SK-N-MC (cell line): ENCODE data around the gene ELF4.

Source experiments
- DNase-seq: peaks from one replicate; pipeline ENCODE4 v3.0.0-alpha.2; 2011; ENCODE audit warnings: low read depth, low spot score
- H3K27ac ChIP-seq: fragments of 200-600 bp; sonication (generic); 2 replicates; pipeline ENCODE4 v1.5.1; 2016; ENCODE audit warnings: mixed run types
- H3K36me3 ChIP-seq: fragments of 200-600 bp; sonication (generic); 2 replicates; pipeline ENCODE4 v1.6.1; 2017; ENCODE audit warnings: antibody characterized with exemption, low read length, mixed read lengths; ENCODE audit not compliant: insufficient read depth
- H3K4me3 ChIP-seq: fragments of 200-600 bp; sonication (generic); 2 replicates; pipeline ENCODE4 v1.5.1; 2016
- H3K9ac ChIP-seq: fragments of 200-600 bp; sonication (generic); 2 replicates; pipeline ENCODE4 v1.8.0; 2017; ENCODE audit warnings: mixed run types, mixed read lengths; ENCODE audit not compliant: insufficient read length
- H3K9me3 ChIP-seq: fragments of 200-600 bp; sonication (generic); 2 replicates; pipeline ENCODE4 v1.6.1; 2017; ENCODE audit warnings: low read depth, mild to moderate bottlenecking, antibody characterized with exemption, low read length, moderate library complexity, mixed read lengths
- EZH2 ChIP-seq: fragments of 200-600 bp; sonication (generic); IDR thresholded peaks from one replicate; pipeline ENCODE4 v1.6.1; 2017; ENCODE audit warnings: antibody characterized with exemption
- FOXP2 ChIP-seq: optimal IDR thresholded peaks from 2 replicates; pipeline ENCODE3; 2011; ENCODE audit warnings: mild to moderate bottlenecking, moderate library complexity; ENCODE audit not compliant: insufficient read depth; ENCODE audit errors: extremely low read length, control extremely low read depth
- POLR2AphosphoS5 ChIP-seq: IDR thresholded peaks from 2 replicates; pipeline ENCODE4 v1.6.1; 2012; ENCODE audit warnings: mild to moderate bottlenecking, low read depth, low read length, borderline replicate concordance

The ELF4 gene

DNA sequence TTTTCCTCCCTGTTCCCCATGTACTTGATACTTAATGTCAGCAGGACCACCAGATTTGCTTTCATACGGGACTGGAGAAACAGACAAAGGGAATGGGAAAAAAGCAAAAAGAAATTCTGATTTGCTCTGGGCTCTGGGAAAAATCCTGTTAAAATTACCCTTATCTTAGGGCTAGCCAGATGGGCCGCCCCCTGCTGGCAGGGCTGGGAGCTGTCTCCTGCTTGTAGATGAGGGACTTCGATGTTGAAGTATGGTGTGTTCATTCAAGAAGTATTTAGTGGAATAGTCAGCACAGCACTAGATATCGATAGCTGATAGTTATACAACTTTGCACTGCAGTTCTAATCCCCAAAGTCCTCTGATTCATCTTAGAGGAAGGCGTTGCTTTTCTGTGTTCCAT is 82.1 kb downstream of the ELF4 start:
- Histone ChIP-seq H3K36me3 (peaks cover 2% of the 10 kb centered on the region; the same call in 1 of the 2 replicates), H3K9ac (no peak overlapping the region), H3K4me3 (no peak overlapping the region), H3K27ac (no peak overlapping the region), H3K9me3 (no peaks in the 10 kb centered on the region)
- no peak for DNase-seq
- TF ChIP-seq EZH2 (no peak), FOXP2 (no peak), POLR2AphosphoS5 (no peak)

DNA sequence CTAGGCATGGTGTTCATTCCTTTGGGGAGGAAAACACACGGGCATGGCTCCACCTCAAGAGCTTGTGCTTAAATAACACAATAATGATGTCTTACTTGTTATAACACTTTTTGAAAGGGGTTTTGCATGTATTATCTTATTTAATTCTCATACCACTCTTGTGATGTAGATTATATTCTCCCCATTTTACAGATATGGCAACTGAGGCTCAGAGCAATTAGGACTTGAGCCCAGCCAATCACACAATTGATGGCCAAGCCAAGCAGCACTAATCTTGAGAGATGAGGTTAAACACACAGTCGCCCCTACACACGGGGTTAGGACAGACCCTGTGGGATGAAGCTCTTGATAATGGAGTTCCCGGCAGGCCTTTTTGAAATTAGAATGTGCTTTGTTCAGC is 82.7 kb downstream of the ELF4 start:
- H3K27ac ChIP-seq: no peak overlapping the region
- no peak for DNase-seq
- H3K36me3 ChIP-seq: peaks cover 6% of the 10 kb centered on the region; the same call in 1 of the 2 replicates
- H3K4me3 ChIP-seq: no peak overlapping the region
- H3K9ac ChIP-seq: no peak overlapping the region
- TF ChIP-seq POLR2AphosphoS5: no peak
- H3K9me3 ChIP-seq: no peaks in the 10 kb centered on the region

DNA sequence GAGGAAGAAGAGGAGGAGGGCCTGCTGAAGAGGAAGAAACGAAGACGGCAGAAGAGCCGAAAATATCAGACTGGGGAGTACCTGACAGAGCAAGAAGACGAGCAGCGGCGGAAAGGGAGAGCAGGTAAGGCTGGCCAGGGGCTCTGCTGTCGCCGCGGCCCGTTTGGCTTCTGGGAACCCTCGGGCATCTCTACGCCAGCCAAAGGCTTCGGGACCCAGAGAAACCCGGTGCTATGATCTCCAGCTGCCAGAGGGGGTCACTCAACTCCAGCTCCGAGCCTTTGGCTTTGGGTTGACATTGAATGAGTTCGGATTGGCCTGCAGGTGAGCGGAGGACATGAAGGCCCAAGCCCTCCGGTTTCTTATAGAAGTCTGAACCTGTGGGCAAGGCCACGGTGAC is 85.0 kb downstream of the ELF4 start:
- TF ChIP-seq POLR2AphosphoS5: no peak
- no peak for TF ChIP-seq FOXP2
- TF ChIP-seq EZH2: no peak
- no peak overlapping the region for H3K4me3 ChIP-seq
- H3K36me3 ChIP-seq: peaks cover 6% of the 10 kb centered on the region; the same call in 1 of the 2 replicates
- no peak for DNase-seq
- no peak overlapping the region for H3K9ac ChIP-seq
- no peak overlapping the region for H3K27ac ChIP-seq
- no peaks in the 10 kb centered on the region for H3K9me3 ChIP-seq

- no peak for DNase-seq
- H3K9me3 ChIP-seq: no peaks in the 10 kb centered on the region
- H3K36me3 ChIP-seq: peaks cover 6% of the 10 kb centered on the region; the same call in 1 of the 2 replicates
- no peak overlapping the region for H3K4me3 ChIP-seq
- TF ChIP-seq POLR2AphosphoS5 (no peak), EZH2 (no peak), FOXP2 (no peak)
- H3K27ac ChIP-seq: no peak overlapping the region
- no peak overlapping the region for H3K9ac ChIP-seq
Observed at GRCh38 chrX:130024127-130024526, 86.2 kb downstream of the ELF4 start.

GRCh38 chrX:130020661-130021324 is 89.5 kb downstream of the ELF4 start:
- Histone ChIP-seq H3K9ac (no peak overlapping the region), H3K36me3 (peaks cover 6% of the 10 kb centered on the region; the same call in 1 of the 2 replicates)
- TF ChIP-seq EZH2: no peak
- TF ChIP-seq POLR2AphosphoS5: no peak
- TF ChIP-seq FOXP2: no peak

GRCh38 chrX:130018143-130018542 is 92.2 kb downstream of the ELF4 start:
- H3K9me3 ChIP-seq: no peaks in the 10 kb centered on the region
- H3K36me3 ChIP-seq: peaks cover 3% of the 10 kb centered on the region; the same call in 1 of the 2 replicates
- H3K9ac ChIP-seq: no peak overlapping the region
- H3K4me3 ChIP-seq: no peak overlapping the region
- TF ChIP-seq POLR2AphosphoS5: no peak
- no peak for TF ChIP-seq FOXP2
- no peak for TF ChIP-seq EZH2
- no peak overlapping the region for H3K27ac ChIP-seq
- no peak for DNase-seq

More at GRCh38 chrX:130020661-130021324, 89.5 kb downstream of the ELF4 start:
- no peak for DNase-seq
- no peak overlapping the region for H3K4me3 ChIP-seq
- H3K27ac ChIP-seq: no peak overlapping the region
- H3K9me3 ChIP-seq: no peaks in the 10 kb centered on the region

- no peak for TF ChIP-seq FOXP2
- no peak for TF ChIP-seq POLR2AphosphoS5
- TF ChIP-seq EZH2: no peak
- no peaks in the 10 kb centered on the region; the same call in 1 of the 2 replicates for H3K36me3 ChIP-seq
- DNase-seq: no peak
- H3K9me3 ChIP-seq: no peaks in the 10 kb centered on the region
- no peak overlapping the region for H3K9ac ChIP-seq
- H3K27ac ChIP-seq: no peak overlapping the region
- H3K4me3 ChIP-seq: no peak overlapping the region
Observed at GRCh38 chrX:130015181-130015580, 95.1 kb downstream of the ELF4 start.
